ENCODE measurements around the gene LAMC1.

GRCh38 chr1:183168308-183168707 lies 145.1 kb downstream of the LAMC1 start:
- no peak for TF ChIP-seq CTCF (IDR thresholded peaks at IDR 0.05; ENCODE audit: low read depth, low read length)
- TF ChIP-seq POLR2A (IDR thresholded peaks at IDR 0.05; ENCODE audit: extremely low read depth, insufficient read length), result no peak
